Gastroesophageal sphincter (tissue), 4 donors: ENCODE results near the gene FAHD2A. TPM values are rescaled to one million over a fixed set of nuclear protein-coding genes. Genes with fewer than 3 reads are reported as not detected.
"Not testable (repeated sequence)": the region's sequence is repeated elsewhere in the genome, so short reads cannot be mapped to it uniquely, and the experiment has no call there.

Experiments
- ATAC-seq: fragments of 150-250 bp; one replicate; pipeline ENCODE4 v1.9.1; 2016; ENCODE audit warnings: mild to moderate bottlenecking, moderate library complexity
- H3K27ac ChIP-seq, 4 donors: fragments of 200-600 bp; sonication (generic) in 3 of 4; 1 replicate in 3 of 4; 2 replicates in 1 of 4; pipeline ENCODE4 v1.5.1; 2016 to 2019
- H3K27me3 ChIP-seq: fragments of 200-600 bp; sonication (generic); one replicate; pipeline ENCODE4 v1.5.1; 2019
- H3K36me3 ChIP-seq, 2 donors: fragments of 200-600 bp; sonication (generic); one replicate each; pipeline ENCODE4 v1.5.1; 2019; ENCODE audit warnings: control low read depth in 1 of 2
- H3K4me1 ChIP-seq, 3 donors: fragments of 200-600 bp; sonication (generic); 1 replicate in 2 of 3; 2 replicates in 1 of 3; pipeline ENCODE4 v1.5.1; 2016 to 2019; ENCODE audit warnings: control low read depth in 2 of 3
- H3K4me3 ChIP-seq, 2 donors: fragments of 200-600 bp; sonication (generic); one replicate each; pipeline ENCODE4 v1.5.1; 2019; ENCODE audit warnings: mild to moderate bottlenecking in 1 of 2, moderate library complexity in 1 of 2
- H3K9me3 ChIP-seq, 3 donors: fragments of 200-600 bp; sonication (generic); one replicate each; pipeline ENCODE4 v1.5.1; 2017 to 2019; ENCODE audit warnings: control low read depth in 2 of 3
- EP300 ChIP-seq: sonication (generic); formaldehyde crosslinking; IDR thresholded peaks from one replicate; pipeline ENCODE4 v1.6.1; 2017; ENCODE audit warnings: antibody characterized with exemption, mild to moderate bottlenecking
- POLR2A ChIP-seq, 2 donors: fragments of 450-650 bp; IDR thresholded peaks; one replicate each; pipeline ENCODE4 v1.6.1; 2017; ENCODE audit warnings: antibody characterized with exemption in 2 of 2, mild to moderate bottlenecking in 2 of 2, moderate library complexity in 1 of 2
- POLR2AphosphoS5 ChIP-seq: sonication (generic); formaldehyde crosslinking; IDR thresholded peaks from one replicate; pipeline ENCODE4 v1.6.1; 2017; ENCODE audit warnings: antibody characterized with exemption
- WGBS, 2 donors: methylation state at CpG; one replicate each; pipeline ENCODE4 v1.1.5; 2018; ENCODE audit warnings: low coverage in 1 of 2; 5-methylcytosine and 5-hydroxymethylcytosine counted together
- total RNA-seq, 4 donors: library from RNA; depleted of rRNA; stranded (reverse); fragments of >200 nt; gene quantifications; one replicate each; pipeline ENCODE4 v1.1.0, GENCODE V29; 2016
- TF ChIP-seq, protein P1 (sequence below), 4 experiments: fragments of 200-600 bp in 2 of 4; fragments of 450-650 bp in 2 of 4; sonication (generic) in 1 of 4; IDR thresholded peaks; one replicate each; pipeline ENCODE4 v1.5.1; 2017 to 2019; ENCODE audit warnings: antibody characterized with exemption in 4 of 4, mild to moderate bottlenecking in 2 of 4, moderate library complexity in 2 of 4

Gene FAHD2A
- total RNA-seq, 4 donors from 2014 or later, result 6.5 to 29.8 (median 19.5) TPM

DNA sequence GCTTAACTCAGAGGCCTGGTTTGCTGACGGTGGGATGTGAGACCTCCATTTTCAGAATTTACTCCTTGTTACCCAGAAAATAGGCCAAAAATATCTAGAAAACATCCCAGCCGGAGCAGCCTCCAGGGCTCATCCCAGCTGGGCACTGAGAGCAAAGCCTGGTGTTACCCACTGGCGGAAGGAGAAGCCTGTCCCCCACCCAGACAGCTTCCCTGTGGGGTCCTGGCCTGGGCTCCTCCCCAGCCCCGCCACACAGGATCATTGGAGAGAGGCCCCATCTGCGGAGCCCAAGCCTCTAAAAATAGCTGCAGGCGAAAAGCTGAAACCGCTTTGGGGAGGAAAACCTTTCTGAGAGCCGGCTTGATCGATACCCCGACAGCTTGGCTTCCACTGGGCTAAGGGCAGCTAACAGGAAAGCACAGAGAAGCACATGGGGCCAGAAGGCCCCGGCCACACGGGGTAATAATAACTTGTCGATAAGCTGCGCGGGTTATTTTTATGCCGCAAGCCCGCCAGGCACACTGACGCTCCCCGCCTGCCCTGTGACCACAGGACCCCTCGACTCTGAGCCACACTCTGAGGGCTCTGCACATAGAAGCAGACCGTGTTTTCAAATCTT is 26.9 kb upstream of the FAHD2A start:
- ATAC-seq, result no peak
- 74 to 87% methylated on average over 5 to 17 of the region's 21 CpGs for WGBS, 2 donors

DNA sequence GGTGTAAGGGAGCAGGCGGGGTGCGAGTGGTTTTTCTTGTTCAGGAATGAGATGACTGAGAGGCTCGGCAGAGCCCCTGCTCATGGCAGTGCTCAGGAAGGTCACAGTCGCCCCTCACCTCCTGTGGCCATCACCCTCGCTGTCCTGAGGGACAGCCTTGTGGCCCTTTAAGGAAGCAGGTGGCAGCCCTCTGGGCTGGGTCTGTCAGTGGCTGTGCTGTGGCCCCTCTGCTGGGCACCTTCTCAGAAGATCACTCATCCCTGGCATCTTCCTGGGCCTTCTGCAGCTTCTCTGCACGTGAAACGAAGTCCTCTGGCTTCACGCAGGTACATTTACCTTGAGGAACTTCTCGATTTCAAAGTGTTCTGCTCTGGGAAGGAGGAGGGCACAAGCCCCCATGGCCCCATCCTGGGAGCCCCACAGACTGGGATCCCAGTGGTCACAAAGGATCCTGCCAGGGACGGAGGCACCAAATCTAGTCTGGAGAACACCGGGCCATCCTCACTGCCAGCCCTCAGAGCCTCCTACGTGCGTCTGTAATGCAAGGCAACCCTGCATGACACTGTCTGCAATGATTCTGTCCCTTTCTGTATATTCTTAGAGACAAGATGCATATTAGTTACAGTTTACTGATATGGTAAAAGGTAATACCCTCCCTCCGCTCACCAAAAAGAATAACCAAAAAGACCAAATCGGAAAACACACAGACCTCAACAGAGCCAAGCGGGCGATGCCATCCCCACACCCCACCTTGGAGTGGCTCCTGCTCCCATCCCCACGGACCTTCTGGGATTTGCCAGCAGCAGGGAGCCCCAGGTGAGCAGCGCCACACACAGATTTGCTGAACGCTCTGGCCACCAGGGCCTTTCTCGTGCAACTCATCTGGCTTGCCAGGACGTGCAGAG is 25.9 kb upstream of the FAHD2A start:
- ATAC-seq, result no peak
- Histone ChIP-seq H3K4me1 (no peaks in the 10 kb centered on the region), H3K27ac (no peak overlapping the region), H3K4me3 (no peak overlapping the region), H3K9me3 (no peaks in the 10 kb centered on the region), H3K27me3 (no peaks in the 10 kb centered on the region), H3K36me3 (peaks cover 0 to 58% of the 10 kb centered on the region in 2 donors)
- no peak for TF ChIP-seq POLR2A (IDR thresholded peaks at IDR 0.05)
- TF ChIP-seq, protein P1, sequence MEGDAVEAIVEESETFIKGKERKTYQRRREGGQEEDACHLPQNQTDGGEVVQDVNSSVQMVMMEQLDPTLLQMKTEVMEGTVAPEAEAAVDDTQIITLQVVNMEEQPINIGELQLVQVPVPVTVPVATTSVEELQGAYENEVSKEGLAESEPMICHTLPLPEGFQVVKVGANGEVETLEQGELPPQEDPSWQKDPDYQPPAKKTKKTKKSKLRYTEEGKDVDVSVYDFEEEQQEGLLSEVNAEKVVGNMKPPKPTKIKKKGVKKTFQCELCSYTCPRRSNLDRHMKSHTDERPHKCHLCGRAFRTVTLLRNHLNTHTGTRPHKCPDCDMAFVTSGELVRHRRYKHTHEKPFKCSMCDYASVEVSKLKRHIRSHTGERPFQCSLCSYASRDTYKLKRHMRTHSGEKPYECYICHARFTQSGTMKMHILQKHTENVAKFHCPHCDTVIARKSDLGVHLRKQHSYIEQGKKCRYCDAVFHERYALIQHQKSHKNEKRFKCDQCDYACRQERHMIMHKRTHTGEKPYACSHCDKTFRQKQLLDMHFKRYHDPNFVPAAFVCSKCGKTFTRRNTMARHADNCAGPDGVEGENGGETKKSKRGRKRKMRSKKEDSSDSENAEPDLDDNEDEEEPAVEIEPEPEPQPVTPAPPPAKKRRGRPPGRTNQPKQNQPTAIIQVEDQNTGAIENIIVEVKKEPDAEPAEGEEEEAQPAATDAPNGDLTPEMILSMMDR (IDR thresholded peaks at IDR 0.05), result no peak
- no peak for TF ChIP-seq POLR2AphosphoS5
- TF ChIP-seq EP300, result no peak
- 81 to 90% methylated on average over 6 of the region's 22 CpGs for WGBS, 2 donors

More for the DNA sequence above, 26.9 kb upstream of the FAHD2A start:
- Histone ChIP-seq H3K27me3 (no peaks in the 10 kb centered on the region), H3K27ac (no peak overlapping the region), H3K4me3 (no peak overlapping the region), H3K4me1 (no peaks in the 10 kb centered on the region), H3K36me3 (peaks cover 0 to 49% of the 10 kb centered on the region in 2 donors), H3K9me3 (no peaks in the 10 kb centered on the region)
- TF ChIP-seq POLR2AphosphoS5 (no peak), EP300 (no peak), POLR2A (IDR thresholded peaks at IDR 0.05) (no peak)
- TF ChIP-seq, protein P1 (IDR thresholded peaks at IDR 0.05), result no peak

DNA sequence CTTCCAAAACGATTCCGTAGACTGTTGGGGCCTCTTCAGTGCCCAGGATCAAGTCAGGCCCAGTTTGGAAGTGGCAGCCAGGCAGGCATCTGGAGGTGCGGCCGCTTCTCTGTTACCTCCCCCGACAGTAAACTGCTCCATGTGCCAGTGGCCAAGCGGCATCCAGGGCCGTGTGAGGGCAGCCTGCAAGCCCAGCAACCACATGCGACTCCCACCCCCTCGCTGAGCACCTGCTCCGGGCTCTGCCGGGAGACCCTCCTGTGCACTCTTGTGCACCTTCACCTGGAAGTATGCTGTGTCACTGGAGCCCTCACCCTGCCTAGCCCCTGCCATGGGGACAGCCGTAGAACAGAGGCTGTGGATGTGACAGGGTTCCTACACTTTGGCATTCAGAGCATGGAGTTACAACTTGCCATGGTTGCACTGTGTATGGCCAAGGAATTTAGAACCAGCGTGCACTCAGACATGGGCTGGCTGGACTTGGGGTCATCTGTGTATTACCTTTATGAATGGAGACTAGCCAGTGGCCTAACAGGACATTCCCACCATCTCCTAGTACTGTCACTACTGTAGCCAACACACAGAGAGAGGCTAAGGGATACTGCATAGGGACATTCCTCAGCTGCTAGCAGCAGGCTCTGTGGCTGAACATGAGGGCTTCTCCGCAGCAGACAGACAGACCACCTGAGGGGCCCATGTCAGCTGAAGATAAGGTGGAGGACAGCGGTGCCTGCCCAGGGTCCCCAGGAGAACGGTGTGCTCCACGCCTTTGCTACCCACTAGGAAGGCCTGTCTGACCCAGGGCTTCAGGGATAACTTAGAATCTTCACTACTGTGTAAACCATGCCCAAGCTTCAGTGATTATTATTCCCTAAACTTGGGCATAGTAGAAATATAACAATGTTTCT is 25.0 kb upstream of the FAHD2A start:
- no peak overlapping the region for H3K27ac ChIP-seq
- TF ChIP-seq EP300, result no peak
- TF ChIP-seq, protein P1 (IDR thresholded peaks at IDR 0.05), result no peak
- no peak for TF ChIP-seq POLR2A (IDR thresholded peaks at IDR 0.05)
- TF ChIP-seq POLR2AphosphoS5, result no peak
- no peak overlapping the region for H3K4me3 ChIP-seq
- no peaks in the 10 kb centered on the region for H3K4me1 ChIP-seq
- peaks cover 0 to 67% of the 10 kb centered on the region in 2 donors for H3K36me3 ChIP-seq
- H3K9me3 ChIP-seq, result no peaks in the 10 kb centered on the region
- 75 to 100% methylated on average over 1 to 3 of the region's 17 CpGs for WGBS, 2 donors
- ATAC-seq, result no peak
- no peaks in the 10 kb centered on the region for H3K27me3 ChIP-seq

DNA sequence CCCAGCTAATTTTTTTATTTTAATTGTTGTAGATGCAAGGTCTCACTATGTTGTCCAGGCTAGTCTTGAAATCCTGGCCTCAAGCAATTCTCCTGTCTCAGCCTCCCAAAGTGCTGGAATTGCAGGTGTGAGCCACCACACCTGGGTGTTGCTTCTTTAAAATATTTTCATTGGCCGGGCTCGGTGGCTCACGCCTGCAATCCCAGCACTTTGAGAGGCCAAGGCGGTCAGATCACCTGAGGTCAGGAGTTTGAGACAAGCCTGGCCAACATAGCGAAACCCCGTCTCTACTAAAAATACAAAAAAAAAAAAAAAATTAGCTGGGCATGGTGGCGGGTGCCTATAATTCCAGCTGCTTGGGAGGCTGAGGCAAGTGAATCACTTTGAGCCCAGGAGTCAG is 24.2 kb upstream of the FAHD2A start:
- peaks cover 0 to 67% of the 10 kb centered on the region in 2 donors for H3K36me3 ChIP-seq
- not testable (repeated sequence) for H3K9me3 ChIP-seq, H3K4me1 ChIP-seq, H3K27ac ChIP-seq, H3K4me3 ChIP-seq, ATAC-seq, H3K27me3 ChIP-seq
- 88% methylated on average over 2 of the region's 7 CpGs; no CpG with 5 or more reads in 1 of the 2 donors for WGBS, 2 donors

DNA sequence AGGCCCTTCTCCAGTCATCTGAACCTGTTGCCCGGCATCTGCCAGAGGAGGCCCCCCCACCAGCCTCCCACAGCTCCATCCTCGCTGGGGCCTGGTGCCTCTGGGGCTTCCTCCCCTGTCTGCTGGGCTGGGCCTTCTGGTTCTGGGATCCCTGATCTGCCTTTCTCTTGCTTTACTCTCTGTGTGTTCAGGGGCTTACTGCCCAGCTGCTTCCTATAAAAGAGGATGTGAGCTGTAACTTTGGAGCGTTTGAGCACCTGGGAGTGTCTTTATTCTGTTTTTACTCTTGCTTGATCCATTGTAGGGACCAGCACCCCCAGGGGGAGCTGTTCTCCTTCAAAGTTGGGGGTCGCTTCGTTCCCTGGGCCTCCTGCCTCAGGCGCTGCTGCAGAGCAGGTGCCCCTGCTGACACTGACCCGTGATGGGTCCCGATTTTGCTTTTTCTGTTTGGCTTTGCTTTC is 23.1 kb upstream of the FAHD2A start:
- WGBS, 2 donors, result 60 to 71% methylated on average over 4 to 5 of the region's 8 CpGs
- no peak for ATAC-seq
- TF ChIP-seq POLR2A (IDR thresholded peaks at IDR 0.05), result no peak
- no peak for TF ChIP-seq EP300
- TF ChIP-seq, protein P1 (IDR thresholded peaks at IDR 0.05), result no peak
- TF ChIP-seq POLR2AphosphoS5, result no peak
- no peaks in the 10 kb centered on the region for H3K9me3 ChIP-seq
- H3K27ac ChIP-seq, result no peak overlapping the region
- H3K27me3 ChIP-seq, result no peaks in the 10 kb centered on the region
- H3K4me1 ChIP-seq, result peaks cover 0 to 3% (median 2%) of the 10 kb centered on the region in 3 donors
- peaks cover 0 to 67% of the 10 kb centered on the region in 2 donors for H3K36me3 ChIP-seq
- no peak overlapping the region for H3K4me3 ChIP-seq
